ENCODE measurements around the gene ARL15. TPM values are rescaled to one million over a fixed set of nuclear protein-coding genes. Genes with fewer than 3 reads are reported as not detected.
A peak's percentile ranks its signal among the peaks of the same experiment; 100 is the strongest.

ARL15 gene
- total RNA-seq, 1 experiment from 2014 or later, result 13.0 TPM

DNA sequence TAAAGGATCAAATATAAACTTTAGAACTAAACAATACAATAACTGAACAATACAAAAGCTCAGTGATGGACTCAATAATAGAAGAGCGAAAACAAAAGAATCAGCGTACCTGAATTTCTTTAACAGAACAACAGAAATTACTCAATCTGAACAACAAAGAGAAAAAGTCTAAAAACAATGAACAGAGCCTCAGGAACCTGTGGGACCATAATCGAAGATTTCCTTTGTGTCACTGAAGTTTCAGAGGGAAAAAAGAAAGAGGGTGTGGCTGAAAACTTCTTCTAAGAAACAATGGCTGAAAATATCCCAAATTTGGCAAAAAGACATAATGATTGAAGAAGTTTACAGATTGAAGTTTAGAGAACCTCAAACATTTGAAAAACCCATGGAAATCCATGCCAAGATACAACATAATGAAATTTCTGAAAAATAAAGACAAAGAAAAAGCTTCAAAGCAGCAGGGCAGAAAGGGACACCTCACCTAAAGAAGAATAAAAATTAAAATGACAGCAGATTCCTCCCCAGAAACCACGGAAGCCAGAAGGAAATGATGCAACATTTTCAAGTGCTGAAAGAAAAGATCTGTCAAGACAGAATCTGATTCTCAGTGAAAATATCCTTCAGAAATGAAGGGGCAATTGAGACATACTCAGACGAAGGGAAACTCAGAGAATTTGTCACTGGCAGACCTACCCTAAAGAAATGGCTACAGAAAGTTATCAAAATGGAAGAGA lies 288.8 kb downstream of the ARL15 start:
- Mint-ChIP-seq H3K27me3 (ENCODE audit: low read depth) (no peaks in the 10 kb centered on the region), H3K36me3 (ENCODE audit: insufficient read depth in 1 of 3, low read depth in 3 of 3) (peaks cover 2 to 4% (median 3%) of the 10 kb centered on the region in 3 experiments; a peak in 5 of 7 replicates), H3K9me3 (peaks cover 0 to 3% of the 10 kb centered on the region in 2 experiments; a peak in 2 of 5 replicates), H3K4me3 (no peak overlapping the region), H3K4me1 (peaks cover 62 to 69% of the 10 kb centered on the region in 2 experiments), H3K27ac (peak overlapping the region; percentile 91 to 93 (median 93); a peak in 6 of 7 replicates)
- TF ChIP-seq CTCF (conservative IDR thresholded peaks at IDR 0.05), result no peak
- Histone ChIP-seq H3K27ac (ENCODE audit: insufficient read length, low read depth, low read length) (peak overlapping the region; percentile 39), H2BK120ac (ENCODE audit: low read depth, low read length, poor library complexity, severe bottlenecking) (no peak overlapping the region), H3K56ac (ENCODE audit: insufficient read length, low read depth, low read length) (no peak overlapping the region), H3K4ac (ENCODE audit: low read depth, low read length) (no peak overlapping the region), H4K5ac (ENCODE audit: insufficient read length, low read depth, low read length) (no peak overlapping the region), H3K4me2 (ENCODE audit: insufficient read depth, insufficient read length, low read length) (no peak overlapping the region), H2BK5ac (ENCODE audit: insufficient read length, low read length) (no peak overlapping the region), H3K23me2 (ENCODE audit: insufficient read length, low read depth, low read length, poor library complexity, severe bottlenecking) (no peaks in the 10 kb centered on the region), H3K27me3 (ENCODE audit: insufficient read depth, low read length) (no peaks in the 10 kb centered on the region), H3T11ph (ENCODE audit: low read length) (no peak overlapping the region), H4K20me1 (ENCODE audit: control insufficient read depth, insufficient read depth, insufficient read length) (no peaks in the 10 kb centered on the region), H2BK15ac (ENCODE audit: low read depth, low read length) (no peak overlapping the region), H3K23ac (ENCODE audit: insufficient read length, low read depth, low read length) (no peak overlapping the region), H3K79me2 (ENCODE audit: insufficient read depth, low read length) (no peaks in the 10 kb centered on the region), H3K14ac (ENCODE audit: insufficient read depth, low read length) (no peak overlapping the region), H2BK12ac (ENCODE audit: insufficient read length, low read depth, low read length) (no peak overlapping the region), H3K9me3 (ENCODE audit: control insufficient read depth, low read depth, low read length) (no peaks in the 10 kb centered on the region), H3K9ac (ENCODE audit: extremely low read depth, insufficient read length, low read length) (no peak overlapping the region), H3K79me1 (ENCODE audit: insufficient read depth, low read depth, low read length, poor library complexity, severe bottlenecking) (no peaks in the 10 kb centered on the region), H4K8ac (replicated peaks; ENCODE audit: insufficient read length, low read depth, low read length) (no peak overlapping the region), H3K18ac (ENCODE audit: insufficient read length, low read depth, low read length) (no peak overlapping the region), H3K4me1 (ENCODE audit: insufficient read depth, low read length) (peaks cover 8% of the 10 kb centered on the region; the same call in 1 of the 2 replicates), H2AFZ (ENCODE audit: low read length) (no peak overlapping the region), H4K91ac (ENCODE audit: insufficient read length, low read depth, low read length) (no peak overlapping the region), H2AK5ac (ENCODE audit: insufficient read length, low read length) (no peak overlapping the region), H2BK20ac (ENCODE audit: low read depth, low read length, poor library complexity, severe bottlenecking) (no peak overlapping the region)
- no peak for DNase-seq
- WGBS (ENCODE audit: extremely low coverage, insufficient read length, low lambda C conversion rate), result no CpG with 5 or more reads among the region's 5 CpGs
